K562 (cell line): ENCODE results near the gene TMEM38B. TPM values are rescaled to one million over a fixed set of nuclear protein-coding genes. Genes with fewer than 3 reads are reported as not detected.

ENCODE experiments used
- AFF1 ChIP-seq, 2 experiments: fragments of 450-650 bp; IDR thresholded peaks; 2 replicates each; pipeline ENCODE4 v1.6.1; 2018; ENCODE audit warnings: mild to moderate bottlenecking in 2 of 2, low read depth in 1 of 2; ENCODE audit not compliant: partially characterized antibody in 2 of 2
- C11orf30 ChIP-seq: fragments of 450-650 bp; IDR thresholded peaks from 2 replicates; pipeline ENCODE4 v1.6.1; 2016; ENCODE audit warnings: low read depth, mild to moderate bottlenecking
- CCNT2 ChIP-seq: IDR thresholded peaks from 2 replicates; pipeline ENCODE4 v1.6.1; 2011; ENCODE audit warnings: borderline replicate concordance, low read depth, mild to moderate bottlenecking, moderate library complexity, mixed read lengths, low read length; ENCODE audit not compliant: insufficient read length; ENCODE audit errors: extremely low read depth
- ELF1 ChIP-seq: fragments of 200-800 bp; sonication (Bioruptor generic); IDR thresholded peaks from 2 replicates; pipeline ENCODE4 v1.6.1; 2016; ENCODE audit warnings: missing genetic modification characterization, missing compliant biosample characterization
- HEY1 ChIP-seq: fragments of 250-450 bp; sonication (Bioruptor Pico); IDR thresholded peaks from 2 replicates; pipeline ENCODE4 v1.5.0; 2020; ENCODE audit warnings: mild to moderate bottlenecking, moderate library complexity, borderline replicate concordance
- HMGN3 ChIP-seq: IDR thresholded peaks from 2 replicates; pipeline ENCODE4 v1.6.1; 2011; ENCODE audit warnings: borderline replicate concordance, low read depth, mild to moderate bottlenecking, mixed read lengths, low read length; ENCODE audit not compliant: insufficient read length; ENCODE audit errors: extremely low read depth
- NFIC ChIP-seq: fragments of 450-650 bp; IDR thresholded peaks from 2 replicates; pipeline ENCODE4 v1.6.1; 2017; ENCODE audit warnings: mild to moderate bottlenecking, inconsistent platforms
- PKNOX1 ChIP-seq: fragments of 450-650 bp; IDR thresholded peaks from 2 replicates; pipeline ENCODE4 v1.6.1; 2016
- RB1 ChIP-seq: fragments of 450-650 bp; IDR thresholded peaks from 2 replicates; pipeline ENCODE4 v1.6.1; 2017; ENCODE audit warnings: low read depth, mild to moderate bottlenecking
- RBFOX2 ChIP-seq: fragments of 200-400 bp; formaldehyde crosslinking; IDR thresholded peaks from 2 replicates; pipeline ENCODE4 v1.6.1; 2017; ENCODE audit warnings: low read depth, mild to moderate bottlenecking, low read length, moderate library complexity
- RERE ChIP-seq: sonication (generic); formaldehyde crosslinking; IDR thresholded peaks from 2 replicates; pipeline ENCODE4 v1.8.0; 2023; ENCODE audit warnings: missing genetic modification reagents, mild to moderate bottlenecking, borderline replicate concordance
- STAT5A ChIP-seq: IDR thresholded peaks from 2 replicates; pipeline ENCODE4 v1.6.1; 2012; ENCODE audit warnings: low read length, inconsistent platforms, borderline replicate concordance
- ZBTB12 ChIP-seq: fragments of 250-450 bp; sonication (Bioruptor Pico); IDR thresholded peaks from 2 replicates; pipeline ENCODE4 v1.4.0; 2020
- polyA plus RNA-seq, 8 experiments: library from polyadenylated mRNA; depleted of rRNA in 4 of 8; stranded (reverse) in 5 of 8; unstranded in 3 of 8; fragments of >200 nt; fragmentation: Nextera tagmentation in 2 of 8; fragmentation: Illumina TruSeq in 1 of 8; extraction: Ambion mirVana in 2 of 8; extraction: Trizol in 1 of 8; gene quantifications; 2 replicates each; pipeline versions ENCODE4 v1.2.1 to v1.2.3, GENCODE V29; 2011 to 2014; ENCODE audit warnings: inconsistent platforms in 1 of 8, missing spikeins in 1 of 8
- total RNA-seq, 7 experiments: library from RNA; depleted of rRNA in 6 of 7; stranded (reverse); fragments of >200 nt in 6 of 7; fragmentation: Illumina TruSeq in 2 of 7; extraction: Trizol in 2 of 7; gene quantifications; 2 replicates each; pipeline versions ENCODE4 v1.2.1 to v1.2.3, GENCODE V29; 2011 to 2021; ENCODE audit warnings: low replicate concordance in 1 of 7

Gene TMEM38B
- total and polyA plus RNA-seq, 9 of the 15 experiments (the other 6 are each of a cell fraction or from before 2014, with no cell fraction given), result 26.0 to 57.5 (median 38.5) TPM

GRCh38 chr9:105676351-105676923 lies 17.9 kb upstream of the TMEM38B start (continued):
- TF ChIP-seq AFF1 (IDR thresholded peaks at IDR 0.05; ENCODE audit: low read depth in 1 of 2, partially characterized antibody in 2 of 2) (peak in 1 of 2 experiments; percentile 47), RBFOX2 (no peak), HEY1 (CRISPR knock-in tag) (no peak), NFIC (peak; percentile 71), PKNOX1 (0 out of 2 replicates have a peak, but pooled peaks have one; percentile 10), RERE (CRISPR knock-in tag) (no peak), STAT5A (peak; percentile 73; the same call in 1 of the 2 replicates), ELF1 (peak; percentile 61), HMGN3 (peak; percentile 45), CCNT2 (peak; percentile 67), C11orf30 (no peak), ZBTB12 (CRISPR knock-in tag) (no peak), RB1 (no peak)
